ENCODE results near the gene ADAMTS8. TPM values are rescaled to one million over a fixed set of nuclear protein-coding genes. Genes with fewer than 3 reads are reported as not detected.

The ADAMTS8 gene
- total and polyA plus RNA-seq, 9 of the 15 experiments (the other 6 are each of a cell fraction or from before 2014, with no cell fraction given) = not detected

- BruUV-seq (replicated peaks) = no TSS peak
- intact Hi-C loops (cut with micrococcal nuclease) = no loop called here
- H3K36me3 ChIP-seq (ENCODE audit: control insufficient read depth, insufficient read depth, low read length) = no peaks in the 10 kb centered on the region
- no peak overlapping the region for H3K9ac ChIP-seq (ENCODE audit: insufficient read depth in 1 of 2, low read depth in 2 of 2, low read length in 2 of 2)
- FAIRE-seq = no peak
- no peaks in the 10 kb centered on the region for H3K9me3 ChIP-seq (replicated peaks; ENCODE audit: control insufficient read depth, insufficient read depth, low read depth, low read length)
- H3K27me3 ChIP-seq (ENCODE audit: control insufficient read depth in 2 of 2, insufficient read depth in 2 of 2, low read length in 2 of 2) = peaks cover 25 to 69% of the 10 kb centered on the region in 2 experiments; a peak in 4 of 5 replicates
- H3K9me1 ChIP-seq (ENCODE audit: control insufficient read depth, insufficient read depth, low read length) = peaks cover 3% of the 10 kb centered on the region
- no peak for TF ChIP-seq DIDO1 (tag; IDR thresholded peaks at IDR 0.05; ENCODE audit: low read depth)
- no peak for TF ChIP-seq BMI1 (IDR thresholded peaks at IDR 0.05; ENCODE audit: low read length)
- TF ChIP-seq ARID2 (IDR thresholded peaks at IDR 0.05) = no peak
- TF ChIP-seq TCF7L2 (IDR thresholded peaks at IDR 0.05; ENCODE audit: low read depth, low read length) = no peak
- no peak for TF ChIP-seq ZBTB8A (IDR thresholded peaks at IDR 0.05; ENCODE audit: partially characterized antibody)
- TF ChIP-seq ZNF707 (CRISPR knock-in tag; conservative IDR thresholded peaks at IDR 0.05) = no peak
- TF ChIP-seq POLR2AphosphoS5 (IDR thresholded peaks at IDR 0.05; ENCODE audit: control insufficient read depth, insufficient read depth, low read depth, low read length) = no peak
- CTCF ChIA-PET (ENCODE audit: low intra/inter-chr PET ratio) = no interaction called here
- POLR2A ChIA-PET = interaction anchor here (0.6 to 1.9 kb wide), 3 partner anchors 12 to 434 kb away, joined by 3 to 8 read pairs (median 3); no protein-coding TSS in a partner anchor
- no peak overlapping the region for H2AFZ ChIP-seq (ENCODE audit: low read depth, low read length)
- no peak overlapping the region for H3K4me3 ChIP-seq
- no peak for DNase-seq (ENCODE audit: extremely low read depth in 1 of 4, low spot score in 3 of 4)
- no peak overlapping the region for H3K27ac ChIP-seq (ENCODE audit: extremely low read depth, low read depth, low read length)
- H3K4me1 ChIP-seq (replicated peaks in 1 of 2; ENCODE audit: control insufficient read depth in 2 of 2, insufficient read depth in 2 of 2, low read length in 2 of 2) = peaks cover 0 to 10% of the 10 kb centered on the region in 2 experiments; a peak in 1 of 5 replicates
- WGBS (ENCODE audit: insufficient coverage, low coverage, missing lambda C conversion rate) = under 1% methylated on average over 12 of the region's 12 CpGs
- no peak for ATAC-seq
- H3K79me2 ChIP-seq (ENCODE audit: control insufficient read depth, insufficient read depth, low read length) = no peaks in the 10 kb centered on the region
- in situ Hi-C loops (cut with MboI) = no loop called here
- no peaks in the 10 kb centered on the region; the same call in 1 of the 2 replicates for H4K20me1 ChIP-seq (replicated peaks; ENCODE audit: control insufficient read depth, insufficient read depth, low read length)
- H3K4me2 ChIP-seq (ENCODE audit: insufficient read depth, low read length) = no peak overlapping the region
These were observed 48.0 kb upstream of the ADAMTS8 start for GRCh38 chr11:130476200-130476921.
